WI38 (cell line): ENCODE measurements around the gene GRIA4.

Source experiments
- H3K4me3 ChIP-seq: 2 replicates; pipeline ENCODE4 v1.5.1; 2011; ENCODE audit warnings: low read depth, mild to moderate bottlenecking, control low read depth, low read length
- TF ChIP-seq, protein P1 (sequence below): IDR thresholded peaks from 2 replicates; pipeline ENCODE4 v1.5.1; 2012; ENCODE audit warnings: low read depth, mild to moderate bottlenecking, control low read depth, low read length

The GRIA4 gene

DNA sequence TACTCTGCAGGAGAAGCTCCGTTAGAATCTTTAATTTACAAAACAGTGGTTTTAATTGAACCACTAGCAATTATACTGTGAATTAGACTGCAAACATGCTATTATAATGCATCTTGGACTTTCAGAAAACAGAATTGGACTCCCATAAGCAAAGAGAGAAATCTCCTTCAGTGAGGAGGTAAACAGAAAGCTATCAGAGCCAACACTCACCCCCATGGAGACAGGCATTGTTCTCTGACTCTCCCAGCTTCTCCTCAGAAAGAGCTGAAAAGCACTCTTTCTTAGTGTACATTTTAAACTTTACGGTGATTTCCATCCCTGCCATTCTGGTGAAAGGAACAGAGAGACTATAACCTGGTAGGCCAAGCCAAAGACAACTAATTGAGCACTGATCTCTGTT lies 176.9 kb downstream of the GRIA4 start:
- TF ChIP-seq, protein P1, sequence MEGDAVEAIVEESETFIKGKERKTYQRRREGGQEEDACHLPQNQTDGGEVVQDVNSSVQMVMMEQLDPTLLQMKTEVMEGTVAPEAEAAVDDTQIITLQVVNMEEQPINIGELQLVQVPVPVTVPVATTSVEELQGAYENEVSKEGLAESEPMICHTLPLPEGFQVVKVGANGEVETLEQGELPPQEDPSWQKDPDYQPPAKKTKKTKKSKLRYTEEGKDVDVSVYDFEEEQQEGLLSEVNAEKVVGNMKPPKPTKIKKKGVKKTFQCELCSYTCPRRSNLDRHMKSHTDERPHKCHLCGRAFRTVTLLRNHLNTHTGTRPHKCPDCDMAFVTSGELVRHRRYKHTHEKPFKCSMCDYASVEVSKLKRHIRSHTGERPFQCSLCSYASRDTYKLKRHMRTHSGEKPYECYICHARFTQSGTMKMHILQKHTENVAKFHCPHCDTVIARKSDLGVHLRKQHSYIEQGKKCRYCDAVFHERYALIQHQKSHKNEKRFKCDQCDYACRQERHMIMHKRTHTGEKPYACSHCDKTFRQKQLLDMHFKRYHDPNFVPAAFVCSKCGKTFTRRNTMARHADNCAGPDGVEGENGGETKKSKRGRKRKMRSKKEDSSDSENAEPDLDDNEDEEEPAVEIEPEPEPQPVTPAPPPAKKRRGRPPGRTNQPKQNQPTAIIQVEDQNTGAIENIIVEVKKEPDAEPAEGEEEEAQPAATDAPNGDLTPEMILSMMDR: no peak

DNA sequence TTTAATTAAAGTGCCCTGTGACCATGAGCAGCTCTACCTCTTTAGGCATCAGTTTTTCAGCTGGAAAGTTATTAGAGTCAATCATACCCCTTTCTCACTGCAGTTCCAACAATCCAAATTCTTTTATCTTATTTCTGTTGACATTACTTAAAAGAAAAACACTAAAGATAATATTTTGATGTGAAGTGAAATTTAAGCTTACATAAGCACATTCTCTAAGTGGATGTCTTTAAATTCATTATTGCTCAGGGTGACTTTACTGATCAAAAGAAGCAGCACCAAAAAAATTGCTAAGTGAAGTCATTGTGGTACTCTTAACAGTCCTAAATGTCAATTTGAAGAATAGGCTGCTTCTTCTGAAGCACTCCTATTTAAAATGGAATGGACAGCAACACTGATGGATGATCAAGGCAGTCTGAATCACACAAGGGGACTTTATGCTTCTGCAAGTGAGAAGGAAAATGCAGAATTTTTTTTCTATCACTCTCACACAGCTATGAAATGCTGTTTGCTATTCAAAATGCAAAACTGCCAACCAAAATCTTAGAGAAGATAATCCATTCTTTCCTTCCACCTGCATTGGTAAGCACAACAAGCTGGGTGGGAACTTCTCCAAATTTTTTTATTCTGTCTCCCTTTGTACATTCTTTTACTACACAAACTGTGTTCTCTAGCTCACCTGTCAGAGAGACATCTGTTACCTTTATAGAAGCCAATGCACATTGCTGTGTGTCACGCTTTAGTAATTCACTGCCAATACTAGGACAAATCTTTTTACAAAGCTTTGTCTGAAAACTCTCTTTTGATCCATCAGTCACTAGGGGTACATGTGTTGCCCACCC lies 179.9 kb downstream of the GRIA4 start:
- TF ChIP-seq, protein P1: no peak
- H3K4me3 ChIP-seq: no peak overlapping the region

More for the DNA sequence above, 176.9 kb downstream of the GRIA4 start:
- no peak overlapping the region for H3K4me3 ChIP-seq

DNA sequence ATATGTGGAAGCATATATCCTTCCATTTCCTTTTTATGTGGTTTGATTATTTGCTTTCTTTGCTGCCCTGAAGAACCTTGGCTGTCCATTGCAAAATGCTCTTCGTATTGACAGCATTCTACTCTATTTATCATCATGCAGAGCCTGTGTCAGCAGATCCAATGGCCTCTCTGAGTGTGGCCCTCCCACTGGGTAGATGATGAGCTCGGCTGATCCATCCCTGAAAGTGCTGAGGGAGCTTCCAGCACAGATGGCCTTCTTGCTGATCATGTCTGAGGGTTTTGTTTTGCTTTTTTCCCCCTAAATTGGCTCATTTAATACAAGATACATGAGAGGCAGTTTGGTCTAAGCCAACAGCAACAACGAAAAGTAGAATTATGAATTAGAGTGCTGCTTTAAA lies 181.0 kb downstream of the GRIA4 start:
- TF ChIP-seq, protein P1: no peak

DNA sequence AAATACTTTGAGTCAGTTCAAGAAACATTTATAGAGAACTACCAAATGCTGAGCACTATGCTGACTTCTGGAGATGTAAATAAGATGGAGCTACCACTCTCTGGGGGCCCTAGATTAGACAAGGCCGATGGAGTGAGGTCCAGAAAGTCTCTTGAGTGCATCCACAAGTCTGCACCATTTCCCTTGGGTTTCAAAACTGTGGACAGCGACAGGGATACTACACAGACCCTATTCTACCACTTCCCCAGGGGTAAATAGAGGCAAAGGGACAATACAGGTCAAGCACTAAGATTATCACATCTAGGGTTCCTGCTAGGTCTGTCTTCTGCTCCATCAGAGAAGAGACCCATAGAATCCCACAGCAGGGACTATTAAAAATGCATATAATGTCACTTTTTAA lies 183.2 kb downstream of the GRIA4 start:
- H3K4me3 ChIP-seq: no peak overlapping the region
- TF ChIP-seq, protein P1: no peak

More for the DNA sequence above, 181.0 kb downstream of the GRIA4 start:
- no peak overlapping the region for H3K4me3 ChIP-seq

DNA sequence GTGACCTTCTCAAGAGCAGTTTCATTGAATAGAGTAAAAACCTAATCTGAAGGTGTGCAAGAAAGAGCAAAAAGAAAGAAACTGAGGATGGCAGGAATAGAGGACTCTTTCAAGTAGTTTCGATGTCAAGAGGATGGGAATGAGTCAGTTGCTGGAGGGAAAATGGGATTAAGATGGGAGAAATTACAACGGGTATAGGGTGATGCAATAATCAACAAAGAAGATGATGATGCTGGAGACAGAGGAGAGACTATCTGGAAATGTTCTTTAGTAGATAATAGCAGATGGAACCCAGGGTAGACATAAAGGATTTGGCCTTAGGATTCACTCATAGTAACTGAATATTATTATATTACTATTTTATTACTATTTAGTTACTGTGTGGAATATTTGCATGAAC lies 189.4 kb downstream of the GRIA4 start:
- TF ChIP-seq, protein P1: no peak
- no peak overlapping the region for H3K4me3 ChIP-seq

DNA sequence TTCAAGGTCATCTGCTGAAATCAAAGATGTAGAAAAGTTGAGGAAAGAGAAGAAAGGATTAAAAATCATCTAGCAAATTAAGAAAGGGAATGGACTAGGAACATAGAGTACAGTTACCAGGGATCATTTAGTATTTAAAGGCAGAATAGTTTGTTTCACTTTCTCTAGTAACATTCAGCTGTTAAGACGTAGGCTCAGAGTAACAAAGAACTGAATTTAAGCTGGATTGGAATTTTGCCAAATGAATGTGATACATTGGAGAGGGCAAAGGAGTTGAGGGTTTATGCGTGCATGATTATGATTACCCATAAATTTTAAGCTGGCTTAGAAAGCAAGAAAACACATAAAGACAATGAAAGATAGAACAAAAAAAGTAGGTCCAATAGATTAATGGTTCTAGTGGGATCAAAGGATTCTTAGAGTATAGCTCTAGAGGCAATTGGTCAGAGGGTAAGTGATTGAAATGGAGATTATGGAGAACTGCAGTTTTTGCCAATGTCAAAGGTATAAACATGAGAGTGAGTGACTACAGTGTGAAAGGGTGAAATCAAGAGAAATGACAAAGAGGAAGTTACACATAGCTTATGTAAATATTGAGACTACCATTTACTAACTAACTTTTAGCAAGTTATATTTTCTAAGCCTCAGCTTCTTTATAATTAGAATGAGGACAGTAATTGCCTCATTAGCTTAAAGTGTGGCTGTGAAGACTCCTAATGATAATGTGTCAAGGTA lies 190.0 kb downstream of the GRIA4 start:
- TF ChIP-seq, protein P1: no peak
- H3K4me3 ChIP-seq: no peak overlapping the region

DNA sequence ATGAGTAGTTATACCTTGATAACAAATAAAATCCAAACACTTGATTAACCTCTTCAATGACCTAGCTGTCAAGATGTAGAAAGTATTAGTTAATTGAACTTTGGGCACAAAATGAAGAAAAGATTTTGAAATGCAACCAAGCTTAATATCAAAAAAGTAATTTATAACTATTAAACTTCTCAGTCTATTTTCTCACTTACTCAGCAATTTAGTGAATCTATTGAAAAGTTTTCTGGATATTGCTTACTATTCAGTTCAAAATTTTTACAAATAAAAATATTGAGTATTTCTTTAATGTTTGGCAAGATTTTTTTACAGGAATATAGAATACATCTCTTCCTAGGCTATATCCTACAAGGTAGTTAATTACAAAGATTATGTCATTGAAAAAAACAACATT lies 192.5 kb downstream of the GRIA4 start:
- no peak overlapping the region for H3K4me3 ChIP-seq
- TF ChIP-seq, protein P1: no peak
